ENCODE data around the gene NOS3. TPM values are rescaled to one million over a fixed set of nuclear protein-coding genes. Genes with fewer than 3 reads are reported as not detected.

The NOS3 gene
- total RNA-seq, 3 donors from 2014 or later: 2.5 to 6.3 (median 6.0) TPM

DNA sequence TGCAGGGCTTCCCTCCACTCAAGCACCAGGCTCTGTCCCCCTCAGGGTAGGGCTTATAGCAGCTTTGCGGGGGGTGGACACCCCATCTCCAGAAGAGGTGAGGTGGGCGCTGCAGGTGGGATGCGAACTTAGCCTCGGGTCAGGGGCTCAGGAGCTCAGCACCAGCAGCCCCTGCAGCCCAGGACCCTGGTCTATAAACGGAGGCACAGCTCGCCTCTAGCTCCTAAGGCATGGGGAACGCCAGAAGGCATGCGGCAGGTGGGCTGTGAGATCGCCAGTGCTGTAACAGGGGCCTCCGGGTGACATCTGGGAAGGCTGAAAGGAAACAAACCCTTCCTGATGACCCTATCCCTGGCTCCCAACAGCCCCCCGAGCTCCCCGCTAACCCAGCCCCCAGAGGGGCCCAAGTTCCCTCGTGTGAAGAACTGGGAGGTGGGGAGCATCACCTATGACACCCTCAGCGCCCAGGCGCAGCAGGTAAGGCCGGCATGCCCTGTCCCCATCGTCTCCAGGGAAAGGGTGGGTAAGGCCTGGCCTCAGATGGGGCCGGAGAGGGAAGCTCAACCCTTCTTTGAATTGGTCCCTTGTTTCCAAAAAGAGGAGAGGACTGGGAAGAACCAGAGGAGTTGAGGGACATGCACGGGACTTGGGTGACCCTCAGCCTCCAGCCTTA, 4.2 kb downstream of the NOS3 start:
- Histone ChIP-seq H3K36me3 (ENCODE audit: low read depth) (no peaks in the 10 kb centered on the region), H3K4me3 (no peak overlapping the region), H3K4me1 (ENCODE audit: low read depth) (no peaks in the 10 kb centered on the region), H3K9me3 (peaks cover 10% of the 10 kb centered on the region)
- intact Hi-C loops (cut with DNase I, micrococcal nuclease): no loop called here
- TF ChIP-seq, protein P1, sequence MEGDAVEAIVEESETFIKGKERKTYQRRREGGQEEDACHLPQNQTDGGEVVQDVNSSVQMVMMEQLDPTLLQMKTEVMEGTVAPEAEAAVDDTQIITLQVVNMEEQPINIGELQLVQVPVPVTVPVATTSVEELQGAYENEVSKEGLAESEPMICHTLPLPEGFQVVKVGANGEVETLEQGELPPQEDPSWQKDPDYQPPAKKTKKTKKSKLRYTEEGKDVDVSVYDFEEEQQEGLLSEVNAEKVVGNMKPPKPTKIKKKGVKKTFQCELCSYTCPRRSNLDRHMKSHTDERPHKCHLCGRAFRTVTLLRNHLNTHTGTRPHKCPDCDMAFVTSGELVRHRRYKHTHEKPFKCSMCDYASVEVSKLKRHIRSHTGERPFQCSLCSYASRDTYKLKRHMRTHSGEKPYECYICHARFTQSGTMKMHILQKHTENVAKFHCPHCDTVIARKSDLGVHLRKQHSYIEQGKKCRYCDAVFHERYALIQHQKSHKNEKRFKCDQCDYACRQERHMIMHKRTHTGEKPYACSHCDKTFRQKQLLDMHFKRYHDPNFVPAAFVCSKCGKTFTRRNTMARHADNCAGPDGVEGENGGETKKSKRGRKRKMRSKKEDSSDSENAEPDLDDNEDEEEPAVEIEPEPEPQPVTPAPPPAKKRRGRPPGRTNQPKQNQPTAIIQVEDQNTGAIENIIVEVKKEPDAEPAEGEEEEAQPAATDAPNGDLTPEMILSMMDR (IDR thresholded peaks at IDR 0.05): no peak
- ATAC-seq (no peak), DNase-seq (no peak)

DNA sequence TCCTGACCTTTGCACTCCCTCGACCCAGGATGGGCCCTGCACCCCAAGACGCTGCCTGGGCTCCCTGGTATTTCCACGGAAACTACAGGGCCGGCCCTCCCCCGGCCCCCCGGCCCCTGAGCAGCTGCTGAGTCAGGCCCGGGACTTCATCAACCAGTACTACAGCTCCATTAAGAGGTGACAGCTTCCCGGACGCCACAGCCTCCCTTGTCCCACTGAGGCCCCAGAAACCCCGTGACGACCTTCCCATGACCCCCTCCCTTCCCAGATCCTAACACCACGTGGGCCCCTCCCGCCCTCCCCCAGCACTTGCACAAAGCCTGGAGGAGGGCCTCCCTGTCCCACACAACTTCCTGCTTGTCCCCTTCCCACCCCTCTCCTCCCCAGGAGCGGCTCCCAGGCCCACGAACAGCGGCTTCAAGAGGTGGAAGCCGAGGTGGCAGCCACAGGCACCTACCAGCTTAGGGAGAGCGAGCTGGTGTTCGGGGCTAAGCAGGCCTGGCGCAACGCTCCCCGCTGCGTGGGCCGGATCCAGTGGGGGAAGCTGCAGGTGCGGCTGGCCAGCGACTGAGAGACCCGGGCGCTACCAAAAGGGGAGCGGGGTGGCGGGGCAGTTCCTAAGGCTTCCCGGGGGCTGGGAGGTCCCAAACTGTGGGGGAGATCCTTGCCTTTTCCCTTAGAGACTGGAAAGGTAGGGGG, 5.7 kb downstream of the NOS3 start:
- ATAC-seq (no peak), DNase-seq (no peak)
- no peaks in the 10 kb centered on the region for H3K36me3 ChIP-seq (ENCODE audit: low read depth)
- no peaks in the 10 kb centered on the region for H3K4me1 ChIP-seq (ENCODE audit: low read depth)
- no peak overlapping the region for H3K4me3 ChIP-seq
- intact Hi-C loops (cut with DNase I, micrococcal nuclease): no loop called here
- TF ChIP-seq, protein P1 (IDR thresholded peaks at IDR 0.05): no peak
- H3K9me3 ChIP-seq: no peaks in the 10 kb centered on the region

DNA sequence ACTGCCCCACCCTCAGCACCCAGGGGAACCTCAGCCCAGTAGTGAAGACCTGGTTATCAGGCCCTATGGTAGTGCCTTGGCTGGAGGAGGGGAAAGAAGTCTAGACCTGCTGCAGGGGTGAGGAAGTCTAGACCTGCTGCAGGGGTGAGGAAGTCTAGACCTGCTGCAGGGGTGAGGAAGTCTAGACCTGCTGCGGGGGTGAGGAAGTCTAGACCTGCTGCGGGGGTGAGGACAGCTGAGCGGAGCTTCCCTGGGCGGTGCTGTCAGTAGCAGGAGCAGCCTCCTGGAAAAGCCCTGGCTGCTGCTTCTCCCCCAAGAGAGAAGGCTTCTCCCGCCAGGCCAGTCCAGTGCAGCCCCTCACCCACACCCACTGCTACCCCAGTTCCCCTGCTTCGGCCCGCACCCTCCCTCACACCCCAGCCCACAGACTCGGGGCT, 6.3 kb downstream of the NOS3 start:
- no peaks in the 10 kb centered on the region for H3K36me3 ChIP-seq (ENCODE audit: low read depth)
- no peak for ATAC-seq

DNA sequence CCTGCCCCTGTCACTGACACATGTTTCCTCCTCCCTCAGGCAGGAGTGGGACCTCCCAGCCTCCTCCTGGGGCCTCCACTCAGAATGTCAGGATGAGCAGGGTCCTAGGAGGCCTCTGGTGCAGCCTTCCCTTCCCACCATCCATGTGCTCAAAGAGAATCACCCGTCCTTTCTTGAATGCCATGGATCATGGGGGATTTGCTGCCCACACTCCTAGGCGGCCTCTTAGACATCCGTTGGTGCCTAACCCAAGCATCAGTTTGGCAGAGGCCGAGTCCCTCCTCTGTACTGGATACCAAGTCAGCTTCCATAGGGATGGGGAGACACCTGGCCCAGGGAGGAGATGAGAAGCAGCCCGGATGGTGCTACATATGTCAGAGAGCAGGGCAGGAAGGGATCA, 7.0 kb downstream of the NOS3 start:
- intact Hi-C loops (cut with DNase I, micrococcal nuclease): no loop called here
- ATAC-seq: no peak
- Histone ChIP-seq H3K9me3 (no peaks in the 10 kb centered on the region), H3K36me3 (ENCODE audit: low read depth) (no peaks in the 10 kb centered on the region), H3K4me1 (ENCODE audit: low read depth) (no peaks in the 10 kb centered on the region), H3K4me3 (no peak overlapping the region)
- TF ChIP-seq, protein P1 (IDR thresholded peaks at IDR 0.05): no peak
- DNase-seq: no peak

More for the DNA sequence above, 6.3 kb downstream of the NOS3 start:
- TF ChIP-seq, protein P1 (IDR thresholded peaks at IDR 0.05): no peak
- Histone ChIP-seq H3K4me3 (no peak overlapping the region), H3K9me3 (no peaks in the 10 kb centered on the region), H3K4me1 (ENCODE audit: low read depth) (no peaks in the 10 kb centered on the region)
- no peak for DNase-seq
- intact Hi-C loops (cut with DNase I, micrococcal nuclease): no loop called here

DNA sequence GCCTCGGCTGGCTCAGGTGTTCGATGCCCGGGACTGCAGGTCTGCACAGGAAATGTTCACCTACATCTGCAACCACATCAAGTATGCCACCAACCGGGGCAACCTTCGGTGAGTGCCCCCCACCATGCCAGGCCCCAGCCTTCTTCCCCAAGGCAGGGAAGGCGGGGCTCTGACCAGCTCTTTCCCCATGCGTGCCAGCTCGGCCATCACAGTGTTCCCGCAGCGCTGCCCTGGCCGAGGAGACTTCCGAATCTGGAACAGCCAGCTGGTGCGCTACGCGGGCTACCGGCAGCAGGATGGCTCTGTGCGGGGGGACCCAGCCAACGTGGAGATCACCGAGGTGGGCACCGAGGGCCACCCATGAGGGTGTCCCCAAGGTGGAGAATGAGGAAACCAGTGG, 7.5 kb downstream of the NOS3 start:
- no peak for ATAC-seq
- TF ChIP-seq, protein P1 (IDR thresholded peaks at IDR 0.05): no peak
- no peaks in the 10 kb centered on the region for H3K4me1 ChIP-seq (ENCODE audit: low read depth)
- intact Hi-C loops (cut with DNase I, micrococcal nuclease): no loop called here
- no peaks in the 10 kb centered on the region for H3K9me3 ChIP-seq
- no peaks in the 10 kb centered on the region for H3K36me3 ChIP-seq (ENCODE audit: low read depth)
- no peak for DNase-seq
- H3K4me3 ChIP-seq: no peak overlapping the region
